Measurements from ENCODE around the gene EYA2.
A peak's percentile ranks its signal among the peaks of the same experiment; 100 is the strongest.
"Not testable (repeated sequence)": the region's sequence is repeated elsewhere in the genome, so short reads cannot be mapped to it uniquely, and the experiment has no call there.

EYA2 gene

GRCh38 chr20:47175493-47175892 lies 280.9 kb downstream of the EYA2 start:
- no peak for DNase-seq (ENCODE audit: low read depth, low spot score)

GRCh38 chr20:47176217-47176616 lies 281.6 kb downstream of the EYA2 start:
- DNase-seq (ENCODE audit: low read depth, low spot score) = not testable (repeated sequence)

GRCh38 chr20:47178277-47178676 lies 283.6 kb downstream of the EYA2 start:
- DNase-seq (ENCODE audit: low read depth, low spot score) = no peak

- DNase-seq (ENCODE audit: low read depth, low spot score) = no peak
Observed at GRCh38 chr20:47178851-47179250, 284.2 kb downstream of the EYA2 start.

- no peak for DNase-seq (ENCODE audit: low read depth, low spot score)
Observed at GRCh38 chr20:47179267-47179666, 284.6 kb downstream of the EYA2 start.

GRCh38 chr20:47181056-47181862 lies 286.6 kb downstream of the EYA2 start:
- DNase-seq (ENCODE audit: low read depth, low spot score) = peak; percentile 13

GRCh38 chr20:47183367-47183766 lies 288.7 kb downstream of the EYA2 start:
- no peak for DNase-seq (ENCODE audit: low read depth, low spot score)

GRCh38 chr20:47187450-47188195 lies 293.0 kb downstream of the EYA2 start:
- no peak for DNase-seq (ENCODE audit: low read depth, low spot score)

- DNase-seq (ENCODE audit: low read depth, low spot score) = no peak
Observed at GRCh38 chr20:47188540-47188939, 293.9 kb downstream of the EYA2 start.

- no peak for DNase-seq (ENCODE audit: low read depth, low spot score)
Observed at GRCh38 chr20:47189060-47189459, 294.4 kb downstream of the EYA2 start.

GRCh38 chr20:47191074-47191673 lies 296.5 kb downstream of the EYA2 start:
- DNase-seq (ENCODE audit: low read depth, low spot score) = no peak

- DNase-seq (ENCODE audit: low read depth, low spot score) = no peak
Observed at GRCh38 chr20:47191956-47192355, 297.3 kb downstream of the EYA2 start.

- no peak for DNase-seq (ENCODE audit: low read depth, low spot score)
Observed at GRCh38 chr20:47195573-47195972, 300.9 kb downstream of the EYA2 start.

- peak; percentile 16 for DNase-seq (ENCODE audit: low read depth, low spot score)
Observed at GRCh38 chr20:47196091-47197081, 301.7 kb downstream of the EYA2 start.

- DNase-seq (ENCODE audit: low read depth, low spot score) = no peak
Observed at GRCh38 chr20:47198254-47198671, 303.6 kb downstream of the EYA2 start.

- DNase-seq (ENCODE audit: low read depth, low spot score) = no peak
Observed at GRCh38 chr20:47198996-47199552, 304.4 kb downstream of the EYA2 start.

- no peak for DNase-seq (ENCODE audit: low read depth, low spot score)
Observed at GRCh38 chr20:47201074-47201730, 306.6 kb downstream of the EYA2 start.

GRCh38 chr20:47202733-47203667 lies 308.4 kb downstream of the EYA2 start:
- DNase-seq (ENCODE audit: low read depth, low spot score) = no peak
